Stimulated activated CD8-positive, alpha-beta memory T cell treated with anti-CD3 and anti-CD28 coated beads, Interleukin-4, amount 100 ng/mL, for 1 hour (primary cell): ENCODE data around the gene GPX3.

ENCODE experiments used
- DNase-seq, 2 donors: peaks; one replicate each; pipeline ENCODE4 v3.0.0-alpha.2; 2020; ENCODE audit warnings: low read depth in 2 of 2, low spot score in 1 of 2

Gene GPX3

GRCh38 chr5:151012862-151013261 is 7.5 kb upstream of the GPX3 start:
- DNase-seq = no peak

DNA sequence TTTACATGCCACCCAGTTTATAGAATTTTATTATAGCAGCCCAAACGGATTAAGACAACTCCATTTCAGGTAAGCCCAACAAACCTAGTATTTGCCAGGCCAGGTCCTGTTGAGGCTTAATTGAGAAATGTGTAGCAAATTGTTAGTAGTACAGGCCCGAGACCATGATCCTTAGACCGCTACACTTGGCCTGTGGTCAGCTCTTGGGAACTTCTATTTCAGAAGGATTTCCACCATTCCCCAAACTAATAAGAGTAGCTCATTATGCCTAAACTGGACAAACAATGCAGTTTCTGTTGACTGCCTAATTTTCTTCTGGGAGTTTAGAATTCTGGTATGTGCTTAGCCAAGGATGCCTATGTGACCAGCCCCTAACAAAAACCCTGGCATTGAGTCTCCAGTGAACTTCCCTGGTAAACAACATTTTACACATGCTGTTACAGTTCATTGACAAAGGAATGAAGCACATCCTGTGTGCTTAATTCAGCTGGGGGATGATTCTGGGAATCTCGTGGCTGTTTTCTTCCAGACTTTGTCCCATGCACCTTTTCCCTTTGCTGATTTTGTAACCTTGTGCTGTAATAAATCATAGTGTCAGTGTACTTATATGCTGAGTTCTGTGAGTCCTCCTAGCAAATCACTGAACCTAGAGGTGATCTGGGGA is 5.6 kb upstream of the GPX3 start:
- DNase-seq = no peak

DNA sequence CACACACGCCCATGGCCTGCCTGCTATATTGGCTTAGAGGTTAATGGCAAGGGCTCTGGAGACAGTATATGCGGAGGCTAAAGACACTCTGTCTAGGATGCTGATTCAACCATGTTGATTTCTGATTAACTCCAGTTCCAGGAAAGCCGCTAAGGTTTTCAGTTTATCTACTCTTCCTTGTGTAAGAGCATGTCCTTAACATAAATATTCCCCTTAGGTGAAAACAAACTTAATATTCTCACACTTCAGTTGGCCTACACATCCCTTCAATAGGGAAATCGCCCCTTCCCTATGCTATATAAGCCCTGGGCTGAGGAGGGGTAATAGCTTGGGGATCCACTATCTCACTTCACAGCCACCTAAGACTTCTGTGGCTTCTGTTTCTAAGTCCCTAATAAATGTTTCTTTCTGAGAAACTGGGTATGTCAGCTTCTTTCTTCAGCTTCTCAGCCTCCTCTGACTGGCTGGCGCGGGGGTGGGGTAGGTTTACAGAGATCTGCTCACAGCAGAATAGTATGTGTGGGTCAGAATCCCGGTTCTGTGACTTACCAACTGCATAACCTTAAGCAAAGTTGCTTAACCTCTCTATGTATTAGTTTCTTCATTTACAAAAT is 4.3 kb upstream of the GPX3 start:
- no peak for DNase-seq

GRCh38 chr5:151016700-151017099 is 3.7 kb upstream of the GPX3 start:
- DNase-seq = no peak

DNA sequence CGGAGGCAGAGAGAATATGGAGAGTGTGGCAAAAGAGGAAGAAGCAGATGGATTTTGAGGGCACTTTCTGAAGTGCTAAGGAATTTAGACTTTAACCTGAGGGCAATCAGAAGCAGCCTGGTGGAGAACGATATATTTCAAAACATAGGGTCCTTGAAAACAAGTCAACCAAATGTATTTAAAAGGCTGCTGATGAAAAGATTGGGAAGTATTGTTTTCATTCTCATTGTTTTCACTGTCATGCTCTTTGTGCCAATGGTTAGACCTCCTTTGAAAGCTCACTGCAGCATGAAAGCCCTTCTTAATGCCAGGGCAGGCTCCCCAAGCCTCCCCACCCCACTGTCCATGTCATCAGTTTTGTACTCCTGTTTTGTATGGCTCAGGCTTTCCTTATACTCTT is 2.5 kb upstream of the GPX3 start:
- DNase-seq = no peak

GRCh38 chr5:151018846-151019245 is 1.5 kb upstream of the GPX3 start:
- no peak for DNase-seq

GRCh38 chr5:151019331-151019730 is 1.1 kb upstream of the GPX3 start:
- no peak for DNase-seq

- no peak for DNase-seq
Measured at GRCh38 chr5:151021746-151022145, 1.4 kb downstream of the GPX3 start.

DNA sequence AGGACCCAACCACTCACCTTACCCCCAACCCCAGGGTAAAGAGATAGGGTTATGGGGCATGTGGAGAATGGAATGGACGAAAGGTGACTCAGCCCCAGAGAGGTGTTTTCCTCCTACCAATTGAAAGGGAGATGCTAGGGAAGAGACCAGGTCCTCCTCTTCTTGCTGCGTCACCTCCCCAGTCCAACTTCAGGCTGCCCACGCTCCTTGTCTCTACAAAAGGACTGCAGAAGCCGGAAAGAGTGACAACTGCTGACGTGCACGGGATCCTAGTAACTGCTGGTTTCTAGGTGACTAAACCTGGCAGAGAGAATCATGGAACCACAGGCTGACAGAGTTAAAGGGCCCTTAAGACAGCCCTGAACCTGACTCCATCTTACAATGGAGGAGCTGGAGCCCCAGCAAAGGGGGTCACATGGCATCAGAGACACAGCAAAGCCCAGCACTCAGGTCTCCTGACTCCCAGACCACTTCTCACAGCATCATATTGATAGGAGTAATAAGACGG is 2.2 kb downstream of the GPX3 start:
- no peak for DNase-seq

DNA sequence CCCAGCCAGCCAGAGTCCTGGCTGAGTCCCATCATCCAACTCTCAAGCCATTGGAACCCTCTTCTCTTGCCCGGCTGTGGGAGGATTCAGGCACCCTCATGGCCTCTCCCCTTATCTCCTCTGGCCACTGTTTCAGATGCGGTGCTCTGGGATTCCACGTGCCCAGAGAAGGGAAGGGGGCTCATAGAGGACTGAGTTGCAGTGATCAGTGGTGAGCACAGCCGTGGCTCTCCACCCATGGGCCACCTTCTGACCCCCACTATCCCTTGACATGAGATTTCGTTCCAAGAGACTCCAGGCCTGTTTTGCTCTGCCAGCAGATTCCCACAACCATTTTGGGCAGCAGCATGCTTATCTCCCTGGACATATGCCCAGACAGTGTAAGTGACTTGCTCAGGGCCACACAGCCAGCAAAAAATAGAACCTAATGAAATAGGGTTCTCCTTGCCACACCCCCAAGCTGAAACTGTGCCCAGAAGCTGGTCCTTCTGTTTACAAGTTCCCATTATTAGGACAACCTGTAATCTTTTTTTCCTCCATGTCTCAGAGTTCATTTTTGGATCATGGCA is 2.7 kb downstream of the GPX3 start:
- DNase-seq = no peak

GRCh38 chr5:151023651-151024050 is 3.3 kb downstream of the GPX3 start:
- no peak for DNase-seq

DNA sequence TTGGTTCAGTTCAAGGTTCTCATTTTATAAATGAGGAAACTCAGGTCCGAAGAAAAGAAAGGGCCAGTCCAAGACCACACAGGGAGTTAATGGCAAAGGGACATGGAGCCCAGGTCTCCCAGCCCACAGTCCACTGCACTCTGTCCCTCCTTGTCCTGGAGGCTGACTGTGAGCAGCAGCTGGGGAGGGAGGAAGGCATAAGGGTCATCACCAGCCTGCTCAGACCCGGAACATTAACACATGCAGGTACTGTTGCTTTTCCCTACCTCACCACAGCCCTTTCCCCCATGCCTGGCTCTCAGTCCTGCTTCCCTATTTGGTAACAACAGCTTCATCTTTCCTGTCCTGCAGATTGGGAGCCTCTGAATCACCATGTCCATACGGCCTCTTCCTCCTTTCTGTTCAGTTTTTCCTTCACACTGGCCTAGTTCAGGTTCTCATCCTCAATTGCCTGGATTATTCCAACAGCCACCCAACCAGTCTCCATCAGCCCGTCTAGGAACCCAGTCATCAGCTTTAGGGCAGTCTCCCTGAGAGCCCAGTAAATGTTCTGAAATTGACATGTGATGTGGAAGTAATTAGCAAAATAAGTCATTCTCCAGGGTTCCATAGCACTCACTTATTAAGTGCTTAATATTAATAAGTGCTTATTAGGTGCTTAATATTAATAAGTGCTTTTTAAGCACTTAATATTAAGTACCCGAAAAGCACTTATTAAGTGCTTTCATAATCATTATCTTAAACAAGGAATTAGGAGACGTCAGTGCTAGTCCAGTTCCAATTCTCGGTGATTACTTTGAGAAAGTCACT is 4.3 kb downstream of the GPX3 start:
- DNase-seq = no peak

DNA sequence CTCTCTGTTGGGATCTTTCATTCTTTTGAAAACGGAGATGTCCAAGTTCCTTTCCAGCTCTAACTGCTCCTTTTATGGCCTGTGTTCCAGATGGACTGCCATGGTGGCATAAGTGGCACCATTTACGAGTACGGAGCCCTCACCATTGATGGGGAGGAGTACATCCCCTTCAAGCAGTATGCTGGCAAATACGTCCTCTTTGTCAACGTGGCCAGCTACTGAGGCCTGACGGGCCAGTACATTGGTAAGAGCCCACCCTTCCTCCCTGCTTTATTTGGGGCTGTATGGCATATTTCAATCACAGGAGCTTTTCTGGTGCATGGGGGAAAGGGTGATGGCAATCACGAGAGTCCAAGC is 4.8 kb downstream of the GPX3 start:
- no peak for DNase-seq

- no peak for DNase-seq
Measured at GRCh38 chr5:151026088-151026487, 5.7 kb downstream of the GPX3 start.

- no peak for DNase-seq
Measured at GRCh38 chr5:151026679-151027078, 6.3 kb downstream of the GPX3 start.

GRCh38 chr5:151027961-151028479 is 7.6 kb downstream of the GPX3 start:
- no peak for DNase-seq

DNA sequence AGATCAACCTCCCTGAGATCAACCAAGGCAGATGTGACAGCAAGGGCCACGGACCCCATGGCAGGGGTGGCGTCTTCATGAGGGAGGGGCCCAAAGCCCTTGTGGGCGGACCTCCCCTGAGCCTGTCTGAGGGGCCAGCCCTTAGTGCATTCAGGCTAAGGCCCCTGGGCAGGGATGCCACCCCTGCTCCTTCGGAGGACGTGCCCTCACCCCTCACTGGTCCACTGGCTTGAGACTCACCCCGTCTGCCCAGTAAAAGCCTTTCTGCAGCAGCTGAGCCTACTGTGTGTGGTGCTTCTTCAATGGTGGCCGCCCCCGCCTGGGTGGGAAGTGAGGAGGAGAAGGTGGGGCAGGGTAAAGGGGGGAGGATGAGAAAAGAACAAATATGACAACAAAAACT is 8.3 kb downstream of the GPX3 start:
- no peak for DNase-seq

DNA sequence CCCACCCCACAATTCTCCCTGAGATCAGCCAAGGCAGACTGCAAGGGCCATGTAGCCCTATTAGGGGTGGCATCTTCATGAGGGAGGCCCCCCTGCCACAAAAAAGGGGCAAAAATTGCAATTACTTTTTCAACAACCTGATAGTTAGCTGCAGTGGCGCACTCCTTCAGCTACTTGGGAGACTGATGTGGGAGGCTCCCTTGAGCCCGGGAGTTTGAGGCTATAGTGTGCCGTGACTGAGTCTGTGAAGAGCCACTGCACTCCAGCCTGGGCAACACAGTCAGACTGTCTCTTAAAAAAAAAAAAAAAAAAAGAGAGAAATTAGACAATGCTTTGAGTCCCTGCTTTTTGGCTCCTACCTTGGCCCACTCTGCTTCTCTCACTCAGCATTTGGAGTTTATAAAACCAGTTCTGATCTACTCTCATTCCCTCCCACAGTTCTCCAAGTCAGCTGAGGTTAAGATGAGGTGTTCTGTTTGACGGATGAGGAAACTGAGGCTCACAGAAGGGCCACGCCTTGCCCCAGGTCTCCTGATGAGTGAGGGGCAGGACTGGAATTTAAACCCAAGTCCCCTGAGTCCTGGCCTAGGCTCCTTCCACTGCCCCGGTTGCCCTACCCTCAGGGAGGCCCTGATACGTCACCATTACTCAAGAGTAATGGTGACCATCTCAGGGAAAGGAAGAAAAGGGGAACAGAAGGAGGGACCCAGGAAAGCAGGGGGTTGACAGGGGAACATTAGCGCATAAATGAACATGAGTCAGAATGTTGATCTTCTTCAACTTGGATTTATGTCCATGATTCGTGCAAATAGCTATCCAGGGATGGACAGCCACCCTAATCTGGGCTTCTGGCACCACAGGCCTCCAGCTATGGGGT is 9.0 kb downstream of the GPX3 start:
- no peak for DNase-seq

DNA sequence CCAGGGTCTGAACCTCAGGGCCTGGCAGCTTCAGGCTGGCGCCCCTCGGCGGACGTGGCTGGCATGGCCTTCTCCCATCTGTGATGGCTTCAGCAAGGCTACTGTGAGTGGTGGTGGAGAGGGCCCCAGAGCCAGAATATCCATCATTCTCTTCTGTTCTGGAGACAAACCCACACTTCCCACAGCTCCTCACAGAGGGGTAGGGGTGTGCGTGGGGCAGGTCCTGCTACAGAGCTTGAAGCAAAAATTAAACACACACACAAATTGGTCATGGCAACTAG is 9.6 kb downstream of the GPX3 start:
- DNase-seq = no peak

- no peak for DNase-seq
Measured at GRCh38 chr5:151030379-151030778, 10.0 kb downstream of the GPX3 start.

DNA sequence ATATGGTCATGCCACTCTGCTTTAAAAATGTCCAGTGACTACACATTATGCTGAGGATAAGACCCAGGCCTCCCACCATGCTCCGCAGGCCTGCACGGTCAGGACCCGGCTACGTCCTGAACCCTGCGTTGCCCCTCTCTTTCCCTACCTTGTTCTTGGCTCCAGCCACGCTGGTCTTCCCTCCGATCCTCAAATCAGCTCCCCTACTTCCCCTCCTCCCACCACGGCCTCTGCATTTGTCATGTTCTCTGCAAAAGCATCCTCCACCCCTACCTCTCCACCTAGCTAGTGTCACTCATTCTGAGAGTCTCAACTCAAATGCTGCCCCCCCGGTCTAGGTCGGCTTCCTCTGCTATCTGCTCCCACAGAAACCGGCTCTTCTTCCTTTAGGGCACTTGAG is 11.2 kb downstream of the GPX3 start:
- DNase-seq = no peak
